Activated T-helper 2 cell treated with anti-CD3 and anti-CD28 coated beads, Interferon-gamma antibody, Interleukin-2, Interleukin-4, amounts not matched to agents 10 μg/mL and 5 μg/mL and 100 μg/mL, durations not matched to agents 14 hours and 24 hours and 36 hours (primary cell): Measurements from ENCODE around the gene PDE4B. TPM values are rescaled to one million over a fixed set of nuclear protein-coding genes. Genes with fewer than 3 reads are reported as not detected.
"Not testable (repeated sequence)": the region's sequence is repeated elsewhere in the genome, so short reads cannot be mapped to it uniquely, and the experiment has no call there.

Experiments
- DNase-seq: peaks from one replicate; pipeline ENCODE4 v3.0.0; 2021; ENCODE audit warnings: low spot score
- H3K27ac Mint-ChIP-seq: one replicate; pipeline ENCODE4 v1.8.0; 2021; ENCODE audit warnings: mixed read lengths
- H3K27me3 Mint-ChIP-seq: one replicate; pipeline ENCODE4 v1.8.0; 2021; ENCODE audit warnings: low read depth, mixed read lengths
- H3K36me3 Mint-ChIP-seq: one replicate; pipeline ENCODE4 v1.8.0; 2021; ENCODE audit warnings: low read depth, mixed read lengths
- H3K4me1 Mint-ChIP-seq: one replicate; pipeline ENCODE4 v1.8.0; 2021; ENCODE audit warnings: low read depth, mixed read lengths
- H3K4me3 Mint-ChIP-seq: one replicate; pipeline ENCODE4 v1.8.0; 2021; ENCODE audit warnings: low read depth, mild to moderate bottlenecking, moderate library complexity, mixed read lengths
- H3K9me3 Mint-ChIP-seq: one replicate; pipeline ENCODE4 v1.8.0; 2021; ENCODE audit warnings: mixed read lengths
- intact Hi-C: fragments of 100-400 bp; cut with micrococcal nuclease; formaldehyde crosslinking; loops from one replicate; pipeline ENCODE4 v1.15.1; 2023
- total RNA-seq: library from RNA; stranded (reverse); gene quantifications from 2 replicates; pipeline ENCODE4 v1.2.3, GENCODE V29; 2022

PDE4B gene
- total RNA-seq, 1 donor from 2014 or later = 14.0 TPM

DNA sequence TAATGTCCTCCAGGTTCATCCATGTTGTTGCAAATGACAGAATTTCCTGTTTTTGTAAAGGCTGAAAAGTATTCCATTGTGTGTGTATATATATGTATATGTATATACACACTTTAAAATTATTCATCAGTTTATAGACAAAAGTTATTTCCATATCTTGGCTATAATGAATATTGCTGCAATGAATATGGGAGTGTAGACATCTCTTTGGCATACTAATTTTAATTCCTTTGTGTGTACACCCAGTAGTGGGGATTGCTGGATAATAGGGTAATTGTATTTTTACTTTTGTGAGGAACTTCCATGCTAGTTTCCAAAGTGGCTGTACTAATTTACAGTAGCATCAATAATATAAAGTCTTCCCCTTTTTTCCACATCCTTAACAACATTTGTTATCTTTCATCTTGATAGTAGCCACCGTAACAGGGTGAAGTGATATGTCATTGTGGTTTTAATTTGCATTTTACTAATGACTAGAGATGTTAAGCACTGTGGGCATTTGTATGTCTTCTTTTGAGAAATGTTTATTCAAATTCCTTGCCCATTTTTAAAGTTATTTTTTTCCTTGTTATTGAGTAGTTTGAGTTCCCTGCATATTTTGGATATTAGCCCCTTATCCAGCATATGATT lies 243.0 kb downstream of the PDE4B start:
- H3K27ac Mint-ChIP-seq = no peak overlapping the region
- no peaks in the 10 kb centered on the region for H3K4me1 Mint-ChIP-seq
- H3K4me3 Mint-ChIP-seq = no peak overlapping the region
- H3K36me3 Mint-ChIP-seq = no peaks in the 10 kb centered on the region
- intact Hi-C loops = no loop called here
- no peaks in the 10 kb centered on the region for H3K9me3 Mint-ChIP-seq
- DNase-seq = no peak
- no peaks in the 10 kb centered on the region for H3K27me3 Mint-ChIP-seq

DNA sequence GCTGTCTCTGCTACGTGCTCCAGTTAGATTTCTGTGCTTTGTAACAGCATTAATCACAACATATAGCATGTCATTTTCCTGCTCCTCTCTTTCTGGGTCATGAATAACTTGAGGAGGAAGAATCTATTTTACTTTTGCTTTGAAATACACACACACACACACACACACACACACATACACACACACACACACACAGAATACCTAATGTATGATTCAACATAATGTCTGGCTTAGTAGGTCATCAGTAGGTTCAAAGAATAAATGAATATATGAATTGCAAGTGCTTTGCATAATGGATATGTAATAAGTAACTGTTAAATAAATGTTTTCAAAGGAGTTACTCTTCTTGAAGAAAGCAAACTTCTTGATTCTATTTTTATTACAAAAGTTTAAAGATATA lies 249.0 kb downstream of the PDE4B start:
- H3K36me3 Mint-ChIP-seq = no peaks in the 10 kb centered on the region
- no peaks in the 10 kb centered on the region for H3K27me3 Mint-ChIP-seq

DNA sequence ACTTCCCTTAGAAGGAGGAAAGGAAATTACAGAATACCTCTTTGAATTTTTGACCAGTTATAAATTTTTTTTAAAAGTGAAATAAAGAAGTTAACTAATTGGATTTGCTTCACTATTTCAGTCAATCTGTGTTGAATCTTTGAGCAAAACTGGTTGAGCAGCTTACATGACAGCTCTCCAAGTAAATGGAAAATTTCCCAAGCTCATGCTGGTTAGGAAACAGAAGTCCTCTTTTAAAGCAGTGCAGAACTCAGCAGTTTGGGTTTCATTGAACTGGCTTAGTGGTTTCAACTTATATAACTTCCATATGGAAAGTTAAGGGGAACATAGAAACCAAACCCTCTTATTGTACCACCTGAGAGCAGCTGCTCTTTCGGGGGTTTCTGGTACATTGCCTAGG lies 250.5 kb downstream of the PDE4B start:
- Mint-ChIP-seq H3K9me3 (no peaks in the 10 kb centered on the region), H3K27me3 (no peaks in the 10 kb centered on the region), H3K36me3 (no peaks in the 10 kb centered on the region), H3K4me3 (no peak overlapping the region), H3K4me1 (no peaks in the 10 kb centered on the region), H3K27ac (no peak overlapping the region)
- intact Hi-C loops = no loop called here
- DNase-seq = no peak

More for the DNA sequence above, 249.0 kb downstream of the PDE4B start:
- no peak overlapping the region for H3K4me3 Mint-ChIP-seq
- H3K27ac Mint-ChIP-seq = no peak overlapping the region
- intact Hi-C loops = no loop called here
- H3K9me3 Mint-ChIP-seq = no peaks in the 10 kb centered on the region
- DNase-seq = no peak
- no peaks in the 10 kb centered on the region for H3K4me1 Mint-ChIP-seq

DNA sequence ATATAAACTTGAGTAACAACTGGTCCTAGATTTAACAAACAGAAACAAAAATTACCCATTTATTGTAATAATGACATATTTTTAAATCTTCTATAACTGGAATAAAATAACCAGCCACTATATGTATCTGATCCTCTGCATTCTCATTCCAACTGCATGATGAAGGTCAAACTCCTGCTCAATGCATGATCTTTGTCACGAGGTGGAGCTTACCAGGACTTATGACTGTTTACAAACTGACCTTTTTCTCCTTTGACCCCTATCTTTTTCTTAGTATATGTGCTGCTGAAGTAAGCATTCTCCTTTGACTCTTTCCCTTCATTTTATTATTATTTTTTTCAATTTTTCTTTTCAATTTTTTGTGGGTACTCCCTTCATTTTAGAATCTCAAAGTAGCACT lies 252.2 kb downstream of the PDE4B start:
- Mint-ChIP-seq H3K27ac (no peak overlapping the region), H3K4me3 (no peak overlapping the region), H3K36me3 (no peaks in the 10 kb centered on the region), H3K4me1 (no peaks in the 10 kb centered on the region), H3K9me3 (no peaks in the 10 kb centered on the region), H3K27me3 (no peaks in the 10 kb centered on the region)
- no peak for DNase-seq
- intact Hi-C loops = no loop called here

DNA sequence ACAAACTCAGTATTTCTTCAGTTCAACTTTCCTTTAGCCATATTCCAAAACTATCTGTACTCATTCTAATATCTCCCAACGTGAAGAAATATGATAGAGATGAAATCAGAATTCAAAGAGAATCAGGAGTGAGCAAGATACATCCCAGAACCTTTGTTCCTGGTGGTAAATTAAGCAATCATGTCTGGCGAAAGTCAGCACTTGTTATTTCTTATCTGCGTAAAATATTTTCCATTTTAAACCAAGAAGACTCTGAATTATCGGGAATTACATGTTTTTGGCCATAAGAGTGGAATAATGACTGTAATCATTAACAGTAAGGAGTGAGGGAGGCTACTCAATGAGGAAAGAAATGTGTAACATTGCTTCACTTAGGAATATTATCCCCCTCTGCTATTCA lies 253.7 kb downstream of the PDE4B start:
- DNase-seq = no peak
- H3K36me3 Mint-ChIP-seq = no peaks in the 10 kb centered on the region
- no peaks in the 10 kb centered on the region for H3K4me1 Mint-ChIP-seq
- H3K9me3 Mint-ChIP-seq = no peaks in the 10 kb centered on the region
- intact Hi-C loops = no loop called here
- H3K27ac Mint-ChIP-seq = no peak overlapping the region
- H3K4me3 Mint-ChIP-seq = no peak overlapping the region
- H3K27me3 Mint-ChIP-seq = no peaks in the 10 kb centered on the region

DNA sequence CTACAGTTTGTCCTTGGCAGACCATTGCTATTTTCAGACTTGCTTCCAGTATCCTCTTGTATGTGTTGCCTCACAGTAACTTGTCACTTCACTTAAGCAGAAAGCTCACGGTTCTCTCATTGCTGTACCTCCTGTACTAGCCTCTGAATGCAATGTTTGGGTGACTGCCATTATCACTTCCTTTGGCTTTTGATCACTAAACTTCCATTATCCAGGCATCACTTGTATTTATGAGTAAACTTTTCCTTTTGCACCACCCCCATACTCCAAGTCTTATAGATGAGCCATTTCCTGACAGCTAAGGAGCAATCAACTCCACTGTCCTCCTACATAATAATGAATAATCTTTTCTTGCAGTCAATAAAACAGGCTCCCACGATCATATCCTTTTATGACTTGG lies 255.3 kb downstream of the PDE4B start:
- DNase-seq = no peak
- intact Hi-C loops = no loop called here
- no peaks in the 10 kb centered on the region for H3K9me3 Mint-ChIP-seq
- no peaks in the 10 kb centered on the region for H3K4me1 Mint-ChIP-seq
- no peaks in the 10 kb centered on the region for H3K36me3 Mint-ChIP-seq
- H3K27me3 Mint-ChIP-seq = no peaks in the 10 kb centered on the region
- H3K4me3 Mint-ChIP-seq = no peak overlapping the region
- H3K27ac Mint-ChIP-seq = no peak overlapping the region

DNA sequence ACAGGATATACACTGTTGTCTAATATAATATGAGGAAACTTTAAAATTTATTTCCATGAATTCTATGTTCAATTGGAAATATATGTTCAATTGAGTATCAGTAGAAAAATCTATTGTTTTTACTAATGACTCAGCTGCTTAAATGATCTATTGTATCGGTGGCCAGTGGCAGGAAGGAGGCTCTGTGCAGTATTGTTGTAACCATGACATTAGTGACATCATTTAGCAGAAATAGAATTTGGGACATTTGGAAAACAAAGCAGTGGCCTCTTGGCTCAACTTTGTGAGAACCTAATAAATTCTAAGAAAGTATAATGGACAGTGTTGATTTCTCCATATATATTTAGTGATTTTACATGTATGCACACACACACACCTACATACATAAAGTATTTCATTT lies 257.4 kb downstream of the PDE4B start:
- Mint-ChIP-seq H3K4me3 (no peak overlapping the region), H3K9me3 (no peaks in the 10 kb centered on the region), H3K4me1 (no peaks in the 10 kb centered on the region), H3K27ac (no peak overlapping the region), H3K36me3 (no peaks in the 10 kb centered on the region), H3K27me3 (no peaks in the 10 kb centered on the region)
- intact Hi-C loops = no loop called here
- DNase-seq = no peak

DNA sequence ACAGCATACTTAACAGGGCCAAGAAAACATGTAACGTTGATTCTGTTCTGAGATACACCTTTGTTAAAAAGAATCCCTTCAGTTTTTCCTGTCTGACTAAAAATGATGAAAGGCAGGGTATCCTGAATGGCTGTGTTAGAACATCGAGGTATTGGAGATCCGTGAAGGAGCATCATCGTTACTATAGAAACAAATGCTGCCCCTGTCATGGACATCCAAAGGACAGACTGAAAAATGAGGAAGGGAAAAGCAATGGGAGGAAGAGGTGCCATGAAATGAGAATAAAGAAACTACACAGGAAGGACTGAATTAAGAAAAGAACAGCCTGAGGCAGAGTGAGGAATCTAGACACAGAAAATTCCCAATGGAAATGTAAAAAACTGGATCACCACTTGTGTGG lies 257.9 kb downstream of the PDE4B start:
- H3K4me3 Mint-ChIP-seq = no peak overlapping the region
- no peaks in the 10 kb centered on the region for H3K27me3 Mint-ChIP-seq
- intact Hi-C loops = no loop called here
- no peak for DNase-seq
- H3K36me3 Mint-ChIP-seq = no peaks in the 10 kb centered on the region
- no peaks in the 10 kb centered on the region for H3K4me1 Mint-ChIP-seq
- H3K27ac Mint-ChIP-seq = no peak overlapping the region
- H3K9me3 Mint-ChIP-seq = no peaks in the 10 kb centered on the region

DNA sequence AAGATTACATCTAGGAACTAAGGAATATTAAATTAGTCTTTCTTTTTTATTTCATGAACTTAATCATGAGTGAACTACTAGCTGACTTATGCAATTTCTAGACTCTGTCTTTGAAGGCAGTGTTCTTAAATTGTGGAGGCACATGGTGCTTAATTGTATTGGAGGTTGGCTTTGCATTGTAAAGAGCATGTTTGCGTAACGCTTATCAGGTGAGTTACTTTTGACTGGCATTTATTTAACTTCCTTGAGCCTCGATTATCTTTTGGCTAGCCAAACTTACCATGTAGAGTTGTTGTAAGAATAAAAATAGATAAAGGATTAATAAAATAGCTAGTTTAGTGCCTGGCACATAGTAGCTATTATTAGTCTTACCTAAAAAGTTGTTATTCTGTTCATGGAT lies 262.4 kb downstream of the PDE4B start:
- H3K9me3 Mint-ChIP-seq = no peaks in the 10 kb centered on the region
- H3K4me3 Mint-ChIP-seq = no peak overlapping the region
- intact Hi-C loops = no loop called here

DNA sequence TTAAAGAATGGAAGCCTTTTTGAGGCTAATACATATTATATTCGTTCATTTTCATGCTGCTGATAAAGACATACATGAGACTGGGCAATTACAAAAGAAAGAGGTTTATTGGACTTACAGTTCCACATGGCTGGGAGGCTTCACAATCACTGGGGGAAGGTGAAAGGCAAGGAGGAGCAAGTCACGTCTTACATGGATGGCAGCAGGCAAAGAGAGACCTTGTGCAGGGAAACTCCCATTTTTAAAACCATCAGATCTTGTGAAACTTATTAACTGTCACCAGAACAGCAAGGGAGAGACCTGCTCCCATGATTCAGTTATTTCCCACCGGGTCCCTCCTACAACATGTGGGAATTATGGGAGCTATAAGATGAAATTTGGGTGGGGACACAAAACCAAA lies 264.8 kb downstream of the PDE4B start:
- H3K36me3 Mint-ChIP-seq, H3K4me3 Mint-ChIP-seq, intact Hi-C loops, H3K27me3 Mint-ChIP-seq, H3K4me1 Mint-ChIP-seq, H3K27ac Mint-ChIP-seq, DNase-seq, H3K9me3 Mint-ChIP-seq: not testable (repeated sequence)

More for the DNA sequence above, 262.4 kb downstream of the PDE4B start:
- no peaks in the 10 kb centered on the region for H3K4me1 Mint-ChIP-seq
- H3K36me3 Mint-ChIP-seq = no peaks in the 10 kb centered on the region
- DNase-seq = no peak
- H3K27me3 Mint-ChIP-seq = no peaks in the 10 kb centered on the region
- no peak overlapping the region for H3K27ac Mint-ChIP-seq

DNA sequence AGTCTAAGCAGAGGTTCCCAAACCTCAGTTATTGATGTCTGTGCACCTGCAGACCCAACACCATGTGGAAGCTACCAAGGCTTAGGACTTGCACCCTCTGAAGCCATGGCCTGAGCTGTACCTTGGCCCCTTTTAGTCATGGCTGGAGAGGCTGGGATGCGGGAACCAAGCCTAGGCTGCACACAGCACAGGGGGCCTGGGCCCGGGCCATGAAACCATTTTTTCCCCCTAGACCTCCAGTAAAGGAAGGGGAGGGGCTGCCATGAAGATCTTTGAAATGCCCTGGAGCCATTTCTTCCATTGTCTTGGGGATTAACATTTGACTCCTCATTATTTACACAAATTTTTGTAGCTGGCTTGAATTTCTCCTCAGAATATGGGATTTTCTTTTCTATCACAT lies 265.9 kb downstream of the PDE4B start:
- no peaks in the 10 kb centered on the region for H3K4me1 Mint-ChIP-seq
- intact Hi-C loops = no loop called here
- H3K36me3 Mint-ChIP-seq = no peaks in the 10 kb centered on the region
- no peak for DNase-seq
- no peak overlapping the region for H3K4me3 Mint-ChIP-seq
- H3K9me3 Mint-ChIP-seq = no peaks in the 10 kb centered on the region
- peaks cover 7% of the 10 kb centered on the region for H3K27me3 Mint-ChIP-seq
- H3K27ac Mint-ChIP-seq = no peak overlapping the region

DNA sequence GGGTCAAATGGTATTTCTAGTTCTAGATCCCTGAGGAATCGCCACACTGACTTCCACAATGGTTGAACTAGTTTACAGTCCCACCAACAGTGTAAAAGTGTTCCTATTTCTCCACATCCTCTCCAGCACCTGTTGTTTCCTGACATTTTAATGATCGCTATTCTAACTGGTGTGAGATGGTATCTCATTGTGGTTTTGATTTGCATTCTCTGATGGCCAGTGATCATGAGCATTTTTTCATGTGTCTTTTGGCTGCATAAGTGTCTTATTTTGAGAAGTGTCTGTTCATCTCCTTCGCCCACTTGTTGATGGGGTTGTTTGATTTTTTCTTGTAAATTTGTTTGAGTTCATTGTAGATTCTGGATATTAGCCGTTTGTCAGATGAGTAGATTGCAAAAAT lies 274.5 kb downstream of the PDE4B start:
- H3K27ac Mint-ChIP-seq = not testable (repeated sequence)

DNA sequence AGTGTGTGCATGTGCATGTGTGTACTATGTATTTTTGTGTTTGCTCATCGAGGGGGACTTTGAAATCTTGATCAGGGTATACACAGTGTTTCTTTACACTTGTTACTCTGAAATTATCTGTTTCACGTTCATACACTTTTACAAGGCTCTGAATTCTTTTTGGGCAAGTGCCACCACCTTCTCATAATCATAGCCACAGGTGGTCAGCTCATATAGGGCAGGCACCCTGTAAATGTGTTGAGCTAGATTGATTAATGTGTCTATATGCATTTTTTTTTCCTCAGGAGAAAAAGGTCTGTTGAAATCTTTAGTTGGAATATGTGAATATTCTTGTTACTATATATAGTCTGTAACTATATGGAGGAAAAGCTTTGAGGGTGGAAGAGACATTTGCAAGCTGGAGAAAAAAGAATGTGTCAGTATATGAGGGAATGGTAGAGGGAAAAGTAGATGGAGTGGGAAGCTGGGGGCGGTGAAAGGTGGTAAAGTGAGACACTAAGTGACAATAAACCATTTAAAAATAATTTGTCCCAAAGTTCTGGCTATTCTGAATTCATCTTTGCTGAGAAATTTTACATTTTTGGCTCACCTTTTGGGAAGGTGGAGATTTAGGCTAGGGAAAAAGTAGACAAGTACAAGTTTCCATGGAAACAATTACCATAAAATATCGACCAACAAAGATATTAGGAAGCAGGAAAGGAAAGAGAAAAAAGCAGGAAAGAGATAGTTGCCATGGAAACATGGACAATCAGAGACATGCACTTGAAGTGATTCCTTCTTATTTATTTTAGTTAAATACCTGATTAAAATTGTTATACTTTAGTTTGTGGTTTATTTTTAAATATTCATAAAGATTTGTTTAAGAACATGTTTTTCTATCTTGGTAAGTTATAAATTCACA lies 277.5 kb downstream of the PDE4B start:
- intact Hi-C loops = no loop called here
- H3K27ac Mint-ChIP-seq = no peak overlapping the region
- no peaks in the 10 kb centered on the region for H3K36me3 Mint-ChIP-seq
- no peaks in the 10 kb centered on the region for H3K4me1 Mint-ChIP-seq
- H3K27me3 Mint-ChIP-seq = peaks cover 12% of the 10 kb centered on the region
- no peaks in the 10 kb centered on the region for H3K9me3 Mint-ChIP-seq
- DNase-seq = no peak
- no peak overlapping the region for H3K4me3 Mint-ChIP-seq

More for the DNA sequence above, 274.5 kb downstream of the PDE4B start:
- H3K27me3 Mint-ChIP-seq, DNase-seq, H3K4me1 Mint-ChIP-seq, H3K36me3 Mint-ChIP-seq, H3K9me3 Mint-ChIP-seq, H3K4me3 Mint-ChIP-seq, intact Hi-C loops: not testable (repeated sequence)
